Activated T-helper 1 cell treated with anti-CD3 and anti-CD28 coated beads, Interleukin-2, amount 50 U/mL, for 16 hours (primary cell): Measurements from ENCODE around the gene PPBP.
"Not testable (repeated sequence)": the region's sequence is repeated elsewhere in the genome, so short reads cannot be mapped to it uniquely, and the experiment has no call there.

ENCODE experiments used
- DNase-seq, 2 donors: peaks; one replicate each; pipeline ENCODE4 v3.0.0-alpha.2; 2020; ENCODE audit warnings: low read depth in 1 of 2, low spot score in 1 of 2

The PPBP gene

DNA sequence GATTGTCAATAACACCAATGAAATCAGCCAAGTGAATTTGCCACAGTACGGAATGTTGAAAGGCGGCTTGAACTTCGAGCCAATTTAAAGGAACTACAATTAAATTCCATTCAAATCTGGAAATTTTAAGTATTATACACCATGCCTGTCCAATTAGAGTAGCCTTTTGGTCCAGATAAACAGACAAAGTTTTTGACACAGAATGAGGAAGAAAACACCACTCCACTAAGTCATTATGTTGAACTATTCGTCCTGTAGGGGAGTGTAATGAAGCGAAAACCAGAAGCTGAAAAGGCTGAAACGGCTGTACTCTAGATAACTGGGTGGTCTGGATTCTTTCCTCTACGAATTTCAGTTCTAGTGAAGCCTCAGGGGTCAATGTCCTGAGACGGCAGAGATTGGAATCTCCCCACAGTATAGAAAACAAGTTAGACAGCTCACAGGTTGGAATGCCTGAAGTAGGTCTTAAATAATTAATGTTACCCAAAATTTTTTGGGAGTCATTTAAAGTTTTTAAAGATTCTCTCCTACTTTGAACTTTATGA is 37.5 kb downstream of the PPBP start:
- not testable (repeated sequence) for DNase-seq

DNA sequence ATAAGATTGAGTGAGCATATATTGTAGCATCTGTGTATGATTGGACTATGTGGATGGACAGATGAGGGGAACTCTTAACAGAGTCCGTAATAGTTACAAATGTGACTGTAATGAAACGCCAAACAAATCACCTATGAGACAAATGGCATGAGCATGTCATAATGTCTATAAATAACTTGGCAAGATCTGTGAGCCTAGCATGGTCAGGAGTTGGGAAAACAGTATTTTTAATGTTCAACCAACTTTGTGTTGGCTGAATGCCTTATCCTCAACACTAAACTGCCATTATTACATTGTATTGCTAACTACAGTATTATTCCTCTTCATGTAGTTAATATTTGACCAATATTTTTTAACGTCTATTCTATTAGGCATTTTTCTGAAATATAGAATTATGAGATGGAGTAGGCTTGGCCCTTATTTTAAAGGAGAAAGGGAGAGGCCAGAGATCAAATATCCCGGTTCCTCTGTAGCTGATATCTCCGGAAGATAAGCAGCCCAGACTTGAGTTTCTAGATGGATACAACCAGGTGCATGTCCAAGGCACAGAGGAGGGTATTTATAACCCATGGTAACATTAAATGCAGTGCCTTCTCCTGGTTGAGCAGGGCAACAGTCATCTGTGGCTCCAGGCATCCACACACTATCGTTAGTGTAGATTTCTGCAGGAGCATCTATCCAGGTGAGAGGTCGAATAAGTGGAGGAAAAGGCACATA is 38.8 kb downstream of the PPBP start:
- no peak for DNase-seq

DNA sequence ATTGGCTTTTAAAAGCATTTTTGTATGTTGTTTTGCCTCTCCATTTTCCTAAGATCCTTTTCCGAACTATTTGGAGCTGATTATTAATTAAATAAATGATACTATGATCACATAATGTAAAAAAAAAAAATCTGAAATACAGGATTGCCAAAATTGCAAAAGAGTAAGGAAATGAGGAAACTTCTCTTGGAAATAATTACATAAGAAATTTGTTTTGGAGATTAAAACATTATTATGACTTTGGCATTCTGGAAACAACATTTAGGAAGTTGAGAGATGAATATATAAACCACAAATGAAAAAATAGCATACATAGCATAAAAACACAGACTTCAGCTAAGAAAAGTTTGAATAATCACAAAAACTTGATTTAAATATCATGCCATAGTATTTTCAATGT is 39.7 kb downstream of the PPBP start:
- DNase-seq: no peak

DNA sequence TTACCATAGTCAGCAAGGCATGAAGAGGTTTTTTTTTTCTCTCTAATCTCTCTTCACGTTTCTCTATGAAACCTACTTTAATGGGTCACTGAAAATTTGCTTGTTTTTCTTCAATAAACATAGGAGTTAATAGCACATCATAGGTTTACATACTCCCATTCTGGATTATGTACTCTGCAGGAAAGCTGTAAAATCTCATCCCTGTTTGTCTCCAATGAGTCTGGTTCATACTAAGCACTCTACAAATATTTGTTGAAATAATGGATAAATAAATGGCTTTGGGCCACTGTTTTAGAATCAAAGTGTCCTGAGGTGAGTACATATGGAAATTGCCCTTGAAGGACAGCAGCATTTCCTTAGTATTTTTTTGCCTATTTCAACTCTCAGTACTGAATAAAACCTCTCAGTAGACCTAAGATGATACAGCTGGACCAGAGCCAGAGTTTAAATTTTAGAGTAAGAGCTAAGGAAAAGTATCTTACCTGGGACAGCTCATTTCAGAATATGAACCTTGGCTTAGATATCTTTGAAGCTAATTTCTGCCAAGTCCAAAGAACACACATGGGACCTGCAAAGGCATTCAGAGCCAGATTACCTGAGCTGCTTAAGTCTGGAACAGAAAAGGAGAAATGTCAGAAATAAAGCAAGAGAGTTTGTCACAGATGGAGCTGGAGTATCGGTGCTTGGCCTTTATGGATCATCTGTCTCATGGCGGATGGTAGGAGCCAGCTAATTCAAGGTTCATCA is 40.6 kb downstream of the PPBP start:
- no peak for DNase-seq

DNA sequence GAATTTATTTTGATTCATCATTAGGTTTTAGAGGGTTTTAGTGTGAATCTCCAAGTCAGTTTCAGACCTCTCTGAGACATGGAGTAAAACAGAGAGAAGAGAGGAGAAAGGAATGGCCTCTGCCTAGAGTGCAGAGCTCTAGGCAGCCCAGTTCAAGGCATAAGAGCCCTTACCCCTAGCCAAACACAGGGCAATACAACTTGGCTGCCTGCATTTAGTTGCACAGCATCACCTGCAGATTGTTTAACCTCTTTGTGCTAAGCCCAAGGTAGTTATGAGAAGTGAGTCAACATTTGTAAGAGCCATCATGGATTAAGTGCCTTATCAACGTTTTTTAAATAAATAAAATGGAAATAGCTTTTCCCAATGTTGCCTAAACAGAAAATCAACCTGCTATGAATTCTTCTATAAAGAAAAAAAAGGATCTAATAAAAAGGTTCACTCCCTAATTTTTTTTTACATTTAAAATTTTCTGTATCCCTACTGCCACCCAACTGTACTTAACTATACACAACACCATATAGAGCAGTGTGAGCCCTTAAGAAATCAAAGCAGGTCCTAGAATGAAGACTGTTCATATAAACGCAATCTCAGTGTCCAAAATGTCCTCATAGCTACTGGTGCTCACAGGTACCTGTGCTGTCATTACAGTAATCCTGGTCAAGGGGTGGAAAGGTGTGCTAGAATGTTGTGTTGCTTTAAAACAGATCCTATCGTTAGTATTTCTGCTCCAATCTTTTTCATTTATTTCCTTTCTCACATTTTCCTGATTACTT is 42.1 kb downstream of the PPBP start:
- no peak for DNase-seq

DNA sequence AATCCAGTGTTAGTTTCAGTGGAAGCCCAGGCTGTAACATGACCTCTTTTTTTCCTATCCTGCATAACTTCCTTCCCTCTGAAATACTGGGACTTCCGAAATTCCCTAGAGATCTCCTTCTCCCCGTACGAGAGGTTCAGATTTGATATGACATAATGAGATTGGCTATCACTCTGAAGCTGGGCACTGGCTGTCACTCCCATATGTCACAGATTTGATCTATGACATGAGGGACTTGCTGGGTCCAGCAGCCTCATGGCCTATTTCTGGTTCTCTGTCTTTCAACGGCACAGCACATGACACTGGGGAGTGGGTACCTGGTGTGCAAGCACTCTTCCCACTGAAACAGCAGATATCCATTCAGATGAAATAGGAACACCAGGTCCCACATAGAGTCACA is 42.9 kb downstream of the PPBP start:
- no peak for DNase-seq

DNA sequence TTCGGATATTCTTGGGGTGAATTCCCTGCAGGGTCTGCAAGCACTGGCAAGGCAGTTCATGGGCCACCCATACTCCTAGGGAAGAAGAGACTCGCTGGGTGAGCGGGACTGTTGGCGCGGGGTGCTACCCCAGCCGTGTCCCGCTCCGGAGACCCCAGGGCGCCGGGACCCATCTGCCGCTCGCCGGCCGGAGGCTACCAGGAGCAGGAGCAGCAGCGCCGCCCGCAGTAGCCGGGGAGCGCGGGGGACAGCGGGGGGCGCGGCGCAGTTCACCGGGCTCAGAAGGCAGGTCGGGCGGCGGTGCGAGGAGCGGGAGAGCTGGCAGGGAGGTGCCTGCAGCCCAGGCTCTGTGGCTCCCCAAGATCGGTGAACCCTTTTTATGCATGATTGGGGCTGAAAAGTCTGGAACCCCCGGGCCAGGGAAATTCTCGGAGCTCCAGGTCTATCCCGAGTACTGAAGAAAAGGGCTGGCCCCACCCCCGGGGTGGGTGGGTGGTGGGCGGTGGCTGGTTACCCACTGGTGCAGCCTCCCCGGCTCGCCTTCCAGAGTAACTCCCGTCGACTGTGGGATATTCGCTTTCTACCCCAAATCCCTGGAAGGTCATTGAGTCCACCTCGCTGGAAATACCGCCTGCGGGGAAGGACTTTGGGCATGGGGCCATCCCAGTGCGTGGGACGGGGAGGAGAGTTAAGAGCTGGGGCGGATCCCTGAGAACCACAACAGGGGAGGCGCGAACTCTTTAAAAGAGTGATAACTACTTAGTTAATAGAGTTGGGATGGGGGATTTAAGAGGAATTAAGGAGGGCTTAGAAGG is 43.7 kb downstream of the PPBP start:
- DNase-seq: no peak

DNA sequence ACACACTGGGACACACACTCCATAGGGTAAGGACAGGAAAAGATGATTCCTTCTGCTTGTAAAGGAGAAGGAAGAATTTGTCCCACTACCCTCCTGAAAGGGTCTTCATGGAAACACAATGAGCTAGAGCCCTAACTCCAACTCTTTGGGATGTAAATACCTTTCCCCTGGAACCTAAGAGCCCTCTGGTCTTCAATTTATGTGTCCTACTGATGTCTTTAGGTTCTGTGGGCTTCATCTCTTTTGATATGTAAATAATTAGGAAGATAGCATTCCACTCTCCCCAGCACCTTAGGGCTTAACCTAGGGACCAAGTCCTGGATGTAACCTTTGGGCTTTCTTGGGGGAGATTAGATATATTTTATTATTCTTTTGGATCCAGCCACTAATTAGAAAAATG is 44.4 kb downstream of the PPBP start:
- no peak for DNase-seq

DNA sequence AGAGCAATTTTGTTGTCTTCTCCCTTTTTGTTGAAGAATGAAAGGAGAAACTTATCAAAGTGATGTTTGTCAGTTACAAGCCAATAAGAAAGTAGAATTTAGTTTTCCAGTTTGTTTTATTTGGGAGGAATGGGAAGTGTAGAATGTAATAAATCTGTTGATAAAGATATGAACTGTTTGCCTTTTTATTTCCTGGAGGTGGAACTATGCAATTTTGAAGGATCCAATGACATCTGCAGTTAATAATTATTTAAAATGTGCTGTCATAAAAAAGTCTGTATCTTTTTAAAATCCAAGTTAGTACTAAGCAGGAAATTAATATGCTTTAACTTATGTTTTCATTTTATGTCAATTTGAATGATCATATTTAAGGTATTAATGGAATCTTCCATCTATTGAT is 51.0 kb downstream of the PPBP start:
- DNase-seq: no peak
